Skeletal muscle satellite cell (primary cell): ENCODE data around the gene SNX20.

Experiments used
- H3K27me3 ChIP-seq: 2 replicates; pipeline ENCODE4 v1.7.0; 2013; ENCODE audit warnings: low read length; ENCODE audit not compliant: control insufficient read depth, insufficient read depth
- H3K36me3 ChIP-seq: 2 replicates; pipeline ENCODE4 v1.7.0; 2013; ENCODE audit warnings: mild to moderate bottlenecking, control low read depth, low read length; ENCODE audit not compliant: insufficient read depth
- H3K4me1 ChIP-seq: 2 replicates; pipeline ENCODE4 v1.7.0; 2013; ENCODE audit warnings: low read length; ENCODE audit not compliant: control insufficient read depth, insufficient read depth
- H3K4me2 ChIP-seq: 2 replicates; pipeline ENCODE4 v1.7.0; 2013; ENCODE audit warnings: mild to moderate bottlenecking, low read length
- H3K4me3 ChIP-seq: 2 replicates; pipeline ENCODE4 v1.7.0; 2013; ENCODE audit warnings: low read length
- H3K9ac ChIP-seq: 2 replicates; pipeline ENCODE4 v1.7.0; 2013; ENCODE audit warnings: mild to moderate bottlenecking, low read depth, low read length, moderate library complexity
- H3K9me3 ChIP-seq: replicated peaks from 2 replicates; pipeline ENCODE4 v1.7.0; 2013; ENCODE audit warnings: mild to moderate bottlenecking, control low read depth, low read length

Gene SNX20

GRCh38 chr16:50688867-50689266 is 7.8 kb upstream of the SNX20 start:
- Histone ChIP-seq H3K9ac (no peak overlapping the region), H3K4me2 (no peak overlapping the region), H3K4me1 (no peaks in the 10 kb centered on the region), H3K36me3 (no peaks in the 10 kb centered on the region), H3K27me3 (peaks cover 3% of the 10 kb centered on the region), H3K9me3 (no peaks in the 10 kb centered on the region), H3K4me3 (no peak overlapping the region)

DNA sequence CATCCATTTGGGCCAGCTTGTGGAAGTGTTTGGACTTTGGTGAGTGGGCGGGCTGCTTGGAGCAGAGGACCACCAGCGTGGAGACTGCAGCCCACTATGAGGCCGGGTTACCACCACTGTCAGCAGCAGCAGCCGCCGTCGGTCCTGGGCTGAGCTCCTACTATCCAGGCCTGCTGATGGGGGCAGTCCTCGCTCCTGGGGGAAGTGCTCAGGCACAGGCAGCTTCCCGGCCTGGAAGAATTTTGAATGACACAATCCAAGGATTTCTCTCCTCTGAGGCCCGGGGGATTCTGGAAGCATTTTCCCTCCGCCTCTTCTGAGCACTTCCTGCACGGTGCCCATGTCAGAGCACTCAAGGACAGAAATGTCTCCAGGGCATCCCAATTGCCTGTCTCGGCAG is 7.0 kb upstream of the SNX20 start:
- peaks cover 3% of the 10 kb centered on the region for H3K27me3 ChIP-seq
- H3K36me3 ChIP-seq = no peaks in the 10 kb centered on the region
- no peak overlapping the region for H3K4me3 ChIP-seq
- no peaks in the 10 kb centered on the region for H3K4me1 ChIP-seq
- H3K9me3 ChIP-seq = no peaks in the 10 kb centered on the region
- H3K9ac ChIP-seq = no peak overlapping the region
- no peak overlapping the region for H3K4me2 ChIP-seq

GRCh38 chr16:50685462-50686063 is 4.5 kb upstream of the SNX20 start:
- H3K9ac ChIP-seq = no peak overlapping the region

DNA sequence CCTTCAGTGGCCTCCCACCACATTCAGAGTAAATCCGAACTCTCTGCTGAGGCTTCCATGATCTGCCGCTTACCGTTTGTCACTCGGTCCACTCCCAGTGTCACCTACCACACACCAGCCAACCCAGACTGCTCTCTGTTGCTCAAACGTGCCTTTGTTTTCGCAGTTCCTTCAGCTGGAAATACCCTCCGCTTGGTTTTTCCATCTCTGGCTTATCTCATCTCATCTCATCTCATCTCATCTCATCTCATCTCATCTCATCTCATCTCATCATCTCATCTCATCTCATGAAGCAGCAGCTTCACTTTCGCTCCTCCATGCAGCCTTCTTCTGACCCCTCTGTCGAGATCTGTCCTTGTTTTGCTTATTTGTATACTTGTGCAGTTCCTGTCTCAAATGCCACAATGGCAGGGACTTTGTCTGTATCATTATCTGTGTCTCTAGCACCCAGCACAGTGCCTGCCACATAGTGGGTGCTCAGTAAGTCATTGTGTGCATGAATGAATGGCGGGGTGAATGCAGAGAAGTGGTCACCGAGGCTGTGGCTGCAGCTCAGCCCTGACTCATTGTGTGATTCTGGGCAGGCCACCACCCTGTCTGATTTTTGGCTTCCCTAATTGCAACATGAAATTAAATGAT is 3.8 kb upstream of the SNX20 start:
- Histone ChIP-seq H3K36me3 (no peaks in the 10 kb centered on the region), H3K9me3 (no peaks in the 10 kb centered on the region), H3K4me1 (no peaks in the 10 kb centered on the region), H3K9ac (no peak overlapping the region), H3K4me3 (no peak overlapping the region), H3K27me3 (no peaks in the 10 kb centered on the region), H3K4me2 (no peak overlapping the region)

More at GRCh38 chr16:50685462-50686063, 4.5 kb upstream of the SNX20 start:
- Histone ChIP-seq H3K27me3 (no peaks in the 10 kb centered on the region), H3K4me1 (no peaks in the 10 kb centered on the region), H3K36me3 (no peaks in the 10 kb centered on the region), H3K4me2 (no peak overlapping the region), H3K9me3 (no peaks in the 10 kb centered on the region), H3K4me3 (no peak overlapping the region)

GRCh38 chr16:50683689-50684374 is 2.7 kb upstream of the SNX20 start:
- Histone ChIP-seq H3K4me1 (no peaks in the 10 kb centered on the region), H3K36me3 (no peaks in the 10 kb centered on the region), H3K9me3 (no peaks in the 10 kb centered on the region), H3K4me2 (no peak overlapping the region), H3K27me3 (no peaks in the 10 kb centered on the region), H3K9ac (no peak overlapping the region), H3K4me3 (no peak overlapping the region)

DNA sequence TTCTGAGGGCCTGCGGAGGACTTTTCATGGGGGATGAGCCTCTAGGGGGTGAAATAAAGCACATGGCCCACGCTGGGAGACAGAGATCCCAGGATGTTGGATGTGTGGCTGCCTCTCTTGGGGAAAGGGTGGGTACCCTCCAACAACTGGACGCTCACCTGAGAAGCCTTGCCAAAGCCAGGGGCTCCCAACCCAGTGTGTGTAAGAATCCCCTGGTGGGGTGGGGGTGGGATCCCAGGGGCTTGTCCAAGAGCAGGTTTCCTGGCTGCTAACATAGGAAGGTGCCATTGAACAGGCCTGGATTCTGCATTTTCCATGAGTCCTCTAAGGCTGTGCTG is 587 bp downstream of the SNX20 start:
- no peaks in the 10 kb centered on the region for H3K27me3 ChIP-seq
- no peak overlapping the region for H3K9ac ChIP-seq
- H3K9me3 ChIP-seq = no peaks in the 10 kb centered on the region
- H3K4me2 ChIP-seq = no peak overlapping the region
- no peaks in the 10 kb centered on the region for H3K4me1 ChIP-seq
- H3K36me3 ChIP-seq = no peaks in the 10 kb centered on the region
- H3K4me3 ChIP-seq = no peak overlapping the region

DNA sequence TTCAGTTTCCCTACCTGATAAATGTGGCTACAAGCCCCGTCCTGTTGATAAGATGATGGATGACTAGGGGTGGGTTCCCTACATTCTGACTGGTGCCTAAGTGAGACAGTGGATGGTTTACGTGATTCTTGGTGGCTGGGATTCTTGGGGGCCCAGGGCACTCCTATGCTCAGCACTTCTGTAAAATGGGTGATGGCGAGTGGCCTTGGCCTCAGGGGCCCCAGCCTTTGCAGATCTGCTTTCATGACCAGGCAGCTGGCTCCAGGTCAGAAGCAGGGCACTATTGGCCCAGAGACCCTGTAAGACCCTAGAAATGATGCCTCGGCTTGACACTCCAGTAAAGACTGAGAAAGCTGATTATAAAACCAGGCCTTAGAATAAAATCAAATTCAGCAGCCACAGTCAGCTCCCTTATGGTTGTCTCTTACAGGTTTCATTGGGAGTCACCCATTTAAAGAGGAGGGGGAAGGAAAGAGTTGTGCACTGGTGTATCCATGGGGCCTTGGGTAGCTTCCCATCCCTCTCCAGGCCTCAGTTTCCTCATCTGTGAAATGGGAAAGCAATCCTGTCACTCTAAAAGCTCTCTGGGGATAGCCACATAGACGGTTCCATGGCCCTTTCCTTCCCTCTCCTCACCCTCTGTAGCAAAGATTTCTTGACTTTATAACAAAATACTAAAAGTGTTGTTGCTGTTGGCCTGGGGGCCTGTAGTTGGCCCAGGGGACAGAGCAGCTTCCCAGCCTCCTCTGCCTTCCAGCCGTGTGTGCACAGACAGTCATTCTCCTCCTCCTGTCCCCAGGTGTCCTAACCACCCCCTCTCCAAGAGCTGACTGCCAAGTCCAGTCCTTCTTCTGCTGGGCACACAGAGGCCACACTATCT is 1.2 kb downstream of the SNX20 start:
- H3K4me3 ChIP-seq = no peak overlapping the region
- no peaks in the 10 kb centered on the region for H3K4me1 ChIP-seq
- no peaks in the 10 kb centered on the region for H3K36me3 ChIP-seq
- H3K27me3 ChIP-seq = no peaks in the 10 kb centered on the region
- H3K4me2 ChIP-seq = no peak overlapping the region
- H3K9me3 ChIP-seq = no peaks in the 10 kb centered on the region
- H3K9ac ChIP-seq = no peak overlapping the region

DNA sequence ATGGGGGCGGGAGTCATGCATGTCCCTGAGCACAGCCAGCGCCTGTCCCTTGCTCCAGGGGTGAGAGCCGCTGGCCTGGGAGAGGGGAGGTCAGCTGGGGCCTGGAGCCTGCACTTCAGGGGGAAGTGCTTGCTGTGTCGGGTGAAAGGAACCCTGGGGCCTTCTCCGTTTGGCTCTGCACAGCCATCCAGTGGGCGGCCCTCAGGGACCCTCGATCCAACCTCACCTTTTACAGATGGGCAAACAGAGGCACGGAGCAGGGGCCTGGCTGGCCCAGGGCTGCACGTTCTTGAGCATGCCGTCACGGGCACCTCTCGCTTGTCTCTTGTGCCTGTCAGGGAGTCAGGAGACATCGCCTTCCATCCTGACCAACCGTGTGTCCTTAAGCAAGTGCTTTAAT is 1.8 kb downstream of the SNX20 start:
- Histone ChIP-seq H3K36me3 (no peaks in the 10 kb centered on the region), H3K4me3 (no peak overlapping the region), H3K9ac (no peak overlapping the region), H3K27me3 (no peaks in the 10 kb centered on the region), H3K9me3 (no peaks in the 10 kb centered on the region), H3K4me1 (no peaks in the 10 kb centered on the region), H3K4me2 (no peak overlapping the region)

DNA sequence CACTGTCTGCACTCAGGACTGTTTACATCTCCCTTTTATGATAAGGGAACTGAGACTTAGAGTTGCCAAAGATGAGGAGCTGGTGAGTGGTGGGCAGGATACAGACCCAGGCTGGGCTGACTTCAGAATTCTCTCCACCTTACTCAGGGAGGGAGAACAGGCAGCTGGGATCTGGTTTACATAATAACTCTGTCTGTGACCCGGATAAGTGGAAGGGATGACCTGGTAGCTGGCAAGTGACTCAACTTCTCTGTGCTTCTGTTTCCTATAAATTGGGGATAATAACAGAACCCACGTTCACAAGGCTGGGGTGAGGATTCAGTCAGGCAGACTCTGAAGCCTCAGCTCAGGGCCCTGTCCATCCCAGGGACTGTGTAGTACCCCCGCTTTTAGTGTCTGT is 2.6 kb downstream of the SNX20 start:
- Histone ChIP-seq H3K27me3 (no peaks in the 10 kb centered on the region), H3K9me3 (no peaks in the 10 kb centered on the region), H3K36me3 (no peaks in the 10 kb centered on the region), H3K4me1 (no peaks in the 10 kb centered on the region), H3K4me2 (no peak overlapping the region), H3K9ac (no peak overlapping the region), H3K4me3 (no peak overlapping the region)

DNA sequence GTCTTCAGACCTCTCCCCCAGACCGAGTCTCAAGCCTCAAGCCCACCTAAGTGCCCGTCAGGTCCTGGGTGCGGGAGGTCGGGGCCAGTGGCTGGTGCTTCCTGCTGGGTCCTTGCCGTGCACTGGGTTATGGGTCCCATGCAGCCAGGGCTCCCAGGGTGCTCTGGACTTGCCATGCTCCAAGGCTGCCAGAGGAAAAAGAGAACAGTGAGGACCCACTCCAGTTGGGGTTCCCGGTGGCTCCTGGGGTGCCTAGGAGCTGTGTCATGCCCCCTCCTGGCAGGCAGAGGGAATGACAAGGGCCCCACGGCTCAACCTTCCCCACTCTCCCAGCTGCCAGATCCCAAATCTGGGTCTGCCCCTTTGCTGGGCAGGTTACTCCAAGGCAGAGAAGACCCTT is 3.8 kb downstream of the SNX20 start:
- no peak overlapping the region for H3K4me3 ChIP-seq
- H3K4me2 ChIP-seq = no peak overlapping the region
- no peaks in the 10 kb centered on the region for H3K27me3 ChIP-seq
- H3K36me3 ChIP-seq = no peaks in the 10 kb centered on the region
- peaks cover 5% of the 10 kb centered on the region for H3K9me3 ChIP-seq
- H3K4me1 ChIP-seq = no peaks in the 10 kb centered on the region
- H3K9ac ChIP-seq = no peak overlapping the region

GRCh38 chr16:50676684-50677225 is 4.4 kb downstream of the SNX20 start:
- Histone ChIP-seq H3K4me3 (no peak overlapping the region), H3K36me3 (no peaks in the 10 kb centered on the region), H3K4me1 (no peaks in the 10 kb centered on the region), H3K4me2 (no peak overlapping the region), H3K9ac (no peak overlapping the region), H3K27me3 (no peaks in the 10 kb centered on the region), H3K9me3 (peaks cover 11% of the 10 kb centered on the region)
